Left renal pelvis (tissue), 4 donors: ENCODE results near the gene METRNL. TPM values are rescaled to one million over a fixed set of nuclear protein-coding genes. Genes with fewer than 3 reads are reported as not detected.
"Not testable (repeated sequence)": the region's sequence is repeated elsewhere in the genome, so short reads cannot be mapped to it uniquely, and the experiment has no call there.

ENCODE experiments used
- DNase-seq, 4 donors: peaks; one replicate each; pipeline ENCODE4 v3.0.0-alpha.2; 2013; ENCODE audit warnings: low read depth in 4 of 4, low spot score in 3 of 4
- polyA plus RNA-seq, 4 donors: library from polyadenylated mRNA; unstranded; fragments of 120-200 nt; gene quantifications; one replicate each; pipeline ENCODE4 v1.2.1, GENCODE V29; 2013; ENCODE audit not compliant: insufficient read length in 4 of 4

The METRNL gene
- polyA plus RNA-seq, 4 donors: 18.1 to 71.1 (median 41.2) TPM

DNA sequence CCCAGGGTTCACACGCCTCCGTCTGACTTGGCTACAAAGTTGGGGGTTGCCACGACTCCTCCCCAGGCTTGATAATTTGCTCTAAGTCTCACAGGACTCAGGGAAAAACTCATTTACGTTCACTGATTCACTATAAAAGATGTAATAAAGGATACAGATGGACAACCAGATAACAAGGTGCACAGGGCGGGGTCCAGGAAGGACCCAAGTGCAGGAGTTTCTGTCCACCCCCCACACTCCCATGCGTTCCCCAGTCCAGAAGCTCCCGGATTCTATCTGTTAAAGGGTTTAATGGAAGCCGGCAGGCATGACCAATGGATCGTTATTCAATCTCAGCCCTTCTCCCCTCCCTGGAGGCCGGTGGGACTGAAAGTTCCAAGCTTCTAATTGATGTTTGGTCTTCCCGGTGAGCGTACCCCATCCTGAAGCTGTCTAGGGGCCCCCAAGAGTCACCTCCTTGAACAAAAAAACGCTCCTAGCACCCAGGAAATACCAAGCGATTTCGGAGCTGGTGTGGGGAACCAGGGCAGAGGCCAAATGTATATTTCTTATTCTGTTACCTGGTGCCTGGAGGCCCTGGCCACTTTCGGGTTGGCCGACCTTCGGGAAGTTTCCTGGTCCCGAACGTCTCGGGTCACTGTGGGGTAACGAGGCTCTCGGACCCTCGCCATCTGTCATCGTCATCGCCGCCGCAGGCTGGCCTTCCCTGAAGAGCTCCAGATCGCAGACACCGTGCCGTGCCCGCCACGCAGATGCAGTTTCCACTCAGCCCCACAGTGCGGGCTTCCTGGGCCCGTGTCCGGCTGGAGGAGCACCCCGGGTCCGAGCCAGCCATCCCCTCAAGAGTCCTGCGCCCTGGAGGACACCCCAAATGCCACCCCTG lies 13.5 kb upstream of the METRNL start:
- DNase-seq: no peak

DNA sequence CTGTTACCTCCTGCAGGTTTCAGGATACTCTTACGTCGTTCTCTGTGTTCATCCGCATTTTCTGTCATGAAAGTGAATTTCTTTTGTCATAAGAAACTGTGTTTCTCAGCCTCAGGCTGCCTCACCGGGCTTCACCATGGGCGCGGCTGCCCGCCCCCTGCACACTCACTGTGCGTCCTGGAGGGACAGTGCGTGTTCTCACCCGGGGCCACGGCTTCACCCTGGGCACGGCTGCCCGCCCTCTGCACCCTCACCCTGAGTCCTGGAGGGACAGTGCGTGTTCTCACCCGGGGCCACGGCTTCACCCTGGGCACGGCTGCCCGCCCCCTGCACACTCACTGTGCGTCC lies 12.9 kb upstream of the METRNL start:
- DNase-seq: not testable (repeated sequence)

DNA sequence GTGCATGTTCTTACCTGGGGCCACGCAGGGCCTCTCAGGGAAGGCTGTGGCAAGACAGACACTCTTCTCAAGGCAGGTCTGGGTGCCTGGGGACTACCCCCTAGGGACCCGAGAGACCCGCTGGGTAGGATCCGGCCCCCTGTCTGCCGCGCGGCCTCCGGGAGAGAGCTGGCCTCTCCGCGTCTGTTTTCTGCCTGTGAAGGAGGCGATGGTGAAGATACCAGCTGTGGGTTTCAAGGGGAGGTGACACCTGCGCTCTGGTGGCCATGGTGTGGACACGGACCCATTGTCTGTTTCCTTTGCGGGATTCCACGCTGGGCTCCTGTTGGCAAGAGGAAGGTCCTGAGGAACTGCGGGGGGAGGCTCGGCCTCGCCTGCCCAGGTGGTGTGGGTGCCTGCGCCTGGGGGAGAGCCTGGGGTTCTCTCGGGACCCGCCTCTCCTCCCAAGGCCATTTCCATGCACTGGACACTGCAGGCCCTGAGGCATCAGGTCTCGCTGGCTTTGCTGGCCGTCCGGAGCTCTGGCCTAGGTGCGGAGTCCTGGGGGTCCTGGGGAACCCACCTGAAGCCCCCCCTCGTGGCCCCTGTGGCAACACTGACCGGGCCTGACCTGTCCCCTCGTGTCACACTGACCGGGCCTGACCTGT lies 12.2 kb upstream of the METRNL start:
- no peak for DNase-seq

DNA sequence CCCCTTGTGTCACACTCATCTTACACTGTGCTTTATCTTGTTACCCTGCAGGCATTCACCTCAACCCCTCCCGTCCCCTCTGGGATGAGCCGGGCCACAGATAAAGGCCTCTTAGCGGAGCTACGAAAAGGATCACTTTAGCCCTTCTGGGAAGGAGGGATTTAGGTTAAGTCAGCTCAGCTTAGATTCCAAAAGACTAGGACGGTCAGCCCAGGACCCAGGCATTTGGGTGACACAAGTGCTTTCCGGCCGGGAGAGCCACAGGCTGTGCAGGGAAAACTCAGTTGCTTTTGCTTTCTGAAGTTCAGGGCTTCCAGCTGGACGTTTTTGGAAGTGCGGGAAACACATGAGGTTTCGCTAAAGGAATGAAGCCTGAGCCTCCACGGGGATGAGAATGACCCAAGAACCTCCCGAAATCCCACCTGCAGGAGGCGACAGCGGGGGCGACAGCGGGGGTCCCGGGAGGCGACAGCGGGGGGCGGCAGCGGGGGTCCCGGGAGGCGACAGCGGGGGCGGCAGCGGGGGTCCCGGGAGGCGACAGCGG lies 11.6 kb upstream of the METRNL start:
- DNase-seq: no peak

DNA sequence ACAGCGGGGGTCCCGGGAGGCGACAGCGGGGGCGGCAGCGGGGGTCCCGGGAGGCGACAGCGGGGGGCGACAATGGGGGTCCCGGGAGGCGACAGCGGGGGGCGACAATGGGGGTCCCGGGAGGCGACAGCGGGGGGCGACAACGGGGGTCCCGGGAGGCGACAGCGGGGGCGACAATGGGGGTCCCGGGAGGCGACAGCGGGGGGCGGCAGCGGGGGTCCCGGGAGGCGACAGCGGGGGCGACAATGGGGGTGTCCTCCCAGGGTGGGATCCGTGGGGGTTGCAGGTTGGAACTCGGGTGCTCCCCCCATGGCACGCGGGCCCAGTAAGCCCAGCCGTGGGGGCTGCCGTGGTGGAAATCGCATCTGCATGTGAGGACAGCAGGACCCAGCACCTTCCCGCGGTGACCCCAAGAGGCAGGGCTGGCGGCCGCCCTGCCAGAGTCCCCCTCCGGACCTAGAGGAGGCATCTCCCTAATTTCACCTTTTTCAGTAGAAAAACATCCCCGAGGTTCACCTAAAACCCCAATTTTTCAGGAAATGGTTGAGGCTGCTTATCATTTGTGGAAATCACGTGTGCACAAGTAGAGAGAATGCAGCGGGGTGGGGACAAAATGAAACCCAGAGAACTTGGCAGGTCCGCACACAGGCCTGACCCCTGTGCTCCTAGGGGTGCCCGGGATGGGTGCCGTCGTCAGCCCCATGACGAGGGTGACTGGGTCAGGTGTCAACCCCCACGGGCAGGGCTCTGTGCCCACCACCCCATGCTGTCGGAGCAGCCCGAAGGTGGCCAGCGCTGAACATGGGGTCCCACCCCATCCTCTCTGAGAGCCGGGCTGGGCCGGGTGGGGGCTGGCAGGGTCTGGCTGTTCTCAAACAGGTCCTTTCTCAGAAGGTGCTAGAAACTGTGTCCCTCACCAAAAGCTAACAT lies 10.5 kb upstream of the METRNL start:
- DNase-seq: no peak

DNA sequence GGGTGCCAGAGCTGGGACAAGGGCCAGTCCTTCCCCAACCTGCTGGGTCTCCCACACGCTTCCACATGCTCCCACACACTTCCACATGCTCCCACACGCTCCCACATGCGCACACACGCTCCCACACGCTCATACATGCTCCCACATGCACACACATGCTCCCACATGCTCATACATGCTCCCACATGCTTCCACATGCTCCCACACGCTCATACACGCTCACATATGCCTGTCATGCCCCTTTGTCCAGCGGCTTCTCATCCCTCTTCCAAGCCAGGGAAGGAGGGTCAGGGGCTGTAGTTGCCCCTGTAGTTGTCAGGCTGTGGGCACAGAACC lies 9.9 kb upstream of the METRNL start:
- no peak for DNase-seq

DNA sequence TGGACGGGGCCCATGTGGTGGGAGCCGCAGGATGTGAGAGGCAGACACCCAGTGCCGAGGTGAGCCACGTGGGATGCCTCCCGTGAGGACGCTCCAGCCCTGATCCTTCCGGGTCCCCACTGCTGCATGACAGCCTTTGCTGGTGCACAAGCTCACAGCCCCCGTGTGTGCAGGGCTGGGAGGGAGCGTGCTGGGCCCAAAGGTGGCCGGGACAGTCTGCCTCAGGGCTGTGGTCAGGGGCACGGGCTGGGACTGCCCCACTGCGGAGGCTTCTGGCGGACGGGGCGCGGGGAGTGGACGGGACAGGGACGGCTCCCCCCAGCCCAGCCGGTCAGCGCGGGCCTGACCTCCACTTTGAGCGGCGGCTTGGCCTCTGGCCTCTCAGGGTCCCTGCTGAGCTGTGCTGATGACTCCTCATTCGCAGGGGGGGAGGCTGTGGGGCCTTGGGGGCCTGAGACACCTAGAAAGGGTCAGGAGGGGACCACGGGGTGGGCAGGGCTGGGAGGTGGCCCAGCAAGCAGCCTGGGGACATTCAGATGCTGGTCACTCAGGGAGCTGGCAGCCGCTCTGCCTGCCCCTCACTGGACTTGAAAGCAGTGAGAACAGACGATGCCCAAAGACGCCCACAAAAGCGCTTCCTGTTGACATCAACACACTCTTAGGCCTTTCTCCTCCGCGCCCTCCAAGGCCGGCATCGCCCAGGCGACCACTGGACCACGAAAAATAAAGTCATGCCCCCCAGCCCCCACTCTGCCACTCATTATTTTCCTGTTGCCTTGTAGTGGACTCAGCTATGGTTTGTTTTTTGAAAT lies 9.3 kb upstream of the METRNL start:
- DNase-seq: no peak

DNA sequence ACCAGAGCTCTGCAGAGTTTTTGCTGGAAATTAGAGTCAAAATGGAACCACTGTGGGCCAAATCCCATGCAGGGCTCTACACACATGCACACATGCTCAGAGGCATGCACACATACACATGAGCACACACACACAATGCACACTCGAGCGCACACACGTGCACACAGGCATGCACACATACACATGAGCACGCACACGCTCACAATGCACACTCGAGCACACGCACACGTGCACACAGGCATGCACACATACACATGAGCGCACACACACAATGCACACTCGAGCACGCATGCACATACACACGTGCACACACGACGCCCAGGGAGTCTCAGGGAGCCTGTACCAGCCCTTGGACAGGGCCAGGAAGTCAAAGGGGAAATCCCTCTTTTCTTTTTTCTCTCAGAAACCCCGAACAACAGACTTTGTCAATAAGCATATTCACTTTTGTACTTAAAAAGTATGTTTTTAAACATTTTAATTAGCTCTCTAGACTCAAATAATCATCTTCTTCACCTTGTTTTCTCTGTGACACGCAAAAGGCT lies 8.5 kb upstream of the METRNL start:
- DNase-seq: no peak

DNA sequence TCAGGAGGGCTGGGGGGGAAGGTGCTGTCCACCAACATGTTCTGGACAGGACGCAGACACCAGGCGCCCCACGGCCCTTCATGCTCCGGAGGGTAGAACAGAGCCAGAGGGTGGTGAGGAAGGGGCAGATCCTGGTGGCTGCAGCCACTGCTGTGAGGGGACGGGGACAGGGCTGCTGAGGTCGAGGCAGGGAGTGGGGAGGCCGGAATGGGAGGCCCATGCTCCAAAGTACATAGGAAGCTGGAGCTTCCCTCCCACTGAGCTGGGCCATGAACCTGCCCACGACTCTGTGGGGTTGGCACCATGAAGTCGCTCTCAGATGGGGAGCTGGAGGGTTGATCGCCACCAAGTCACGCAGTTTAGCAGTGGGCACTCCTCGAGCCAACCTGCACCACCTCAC lies 8.0 kb upstream of the METRNL start:
- DNase-seq: no peak

DNA sequence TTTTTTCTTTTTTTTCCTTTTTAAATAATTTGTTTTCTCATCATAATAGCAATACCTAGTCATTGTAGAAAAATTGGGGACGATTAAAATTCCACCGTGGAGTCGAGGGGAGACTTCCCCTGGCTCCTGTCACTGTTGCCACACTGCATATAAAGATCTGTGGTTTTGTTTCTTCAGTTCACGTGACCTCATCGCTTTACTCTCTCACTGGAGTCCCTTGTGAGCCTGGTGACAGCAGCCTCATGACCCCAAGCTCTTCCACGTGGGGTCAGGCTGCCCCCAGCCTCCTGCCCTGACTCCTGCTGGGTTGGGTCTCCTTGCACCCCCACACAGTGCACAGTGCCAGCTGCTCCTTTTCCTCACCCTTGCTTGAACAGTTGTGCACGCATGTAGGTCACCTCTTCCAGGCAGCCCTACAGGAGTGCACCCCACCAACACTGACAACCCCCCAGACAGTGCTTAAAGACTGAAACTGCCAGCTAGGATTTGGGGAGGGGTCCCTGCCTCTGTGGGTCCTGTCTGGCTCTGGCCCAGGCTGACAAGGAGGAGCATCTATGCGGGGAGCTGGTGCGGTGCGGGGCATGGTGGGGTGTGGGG lies 7.3 kb upstream of the METRNL start:
- DNase-seq: no peak

DNA sequence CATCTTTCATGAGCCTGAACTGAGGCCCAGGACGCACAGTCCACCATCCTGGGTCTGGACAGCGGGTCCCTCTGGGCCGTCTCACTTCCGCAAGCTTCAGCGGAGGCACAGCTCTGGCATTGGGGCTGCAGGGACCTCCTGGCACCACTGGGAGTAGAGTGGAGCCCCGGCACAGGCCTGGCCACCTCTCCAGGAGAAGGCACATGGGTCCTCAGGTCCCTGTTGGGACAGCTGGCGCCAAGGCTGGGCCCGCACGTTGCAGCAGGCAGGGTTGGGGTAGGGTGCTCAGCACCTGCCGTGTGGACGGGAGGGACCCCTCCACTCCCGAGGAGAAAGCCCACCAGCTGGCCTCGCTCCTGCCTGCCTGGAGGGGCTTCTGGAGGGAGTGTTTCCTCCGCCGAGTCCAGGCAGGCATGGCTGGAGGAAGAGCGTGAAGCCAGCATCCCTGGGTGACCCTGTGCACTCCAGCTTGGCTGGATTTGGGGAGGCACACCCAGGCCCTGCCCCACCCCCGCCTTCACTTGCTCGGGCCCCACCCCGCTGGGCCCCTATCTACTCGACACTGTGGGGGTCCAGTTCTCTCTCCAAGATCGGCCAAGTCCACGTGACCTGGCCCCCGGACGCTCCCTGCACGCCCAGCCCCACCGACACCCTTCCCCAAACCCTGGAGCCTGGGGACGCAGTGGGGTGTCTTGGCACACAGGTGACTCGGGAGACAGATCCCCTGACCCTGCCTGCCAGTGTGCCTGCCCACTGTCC lies 6.6 kb upstream of the METRNL start:
- no peak for DNase-seq

DNA sequence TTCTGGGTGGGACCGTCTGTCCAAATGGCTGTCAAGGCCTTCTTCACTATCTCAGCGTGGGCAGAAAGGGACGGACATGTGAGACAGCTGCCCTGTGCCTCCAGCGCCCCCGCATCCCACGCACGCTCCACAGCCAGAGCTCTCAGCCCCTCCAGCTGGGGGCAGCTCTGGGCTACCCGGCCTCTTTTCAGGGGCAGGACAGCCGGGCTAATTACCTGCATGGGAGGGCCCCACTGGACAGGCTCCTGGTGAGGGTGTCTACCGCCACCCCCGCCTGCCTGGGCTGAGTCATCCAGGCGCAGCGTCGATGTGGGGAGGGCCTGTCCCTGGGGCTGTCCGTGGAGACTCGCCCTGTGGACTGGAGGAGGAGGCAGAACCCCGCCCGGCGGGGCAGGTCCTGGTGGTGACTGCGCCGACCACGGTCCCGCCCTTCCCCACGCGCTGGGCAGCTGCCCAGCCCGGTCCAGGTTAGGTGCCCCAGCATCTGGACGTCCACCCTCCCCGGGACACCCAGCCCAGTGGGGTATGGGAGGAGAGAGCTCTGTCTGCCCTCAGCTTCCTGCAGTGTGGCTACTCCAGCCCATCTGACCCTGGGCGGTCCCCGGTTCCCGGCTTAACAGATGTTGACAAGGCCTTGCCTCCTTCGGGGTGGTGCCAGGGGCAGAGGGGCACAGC lies 5.9 kb upstream of the METRNL start:
- no peak for DNase-seq

DNA sequence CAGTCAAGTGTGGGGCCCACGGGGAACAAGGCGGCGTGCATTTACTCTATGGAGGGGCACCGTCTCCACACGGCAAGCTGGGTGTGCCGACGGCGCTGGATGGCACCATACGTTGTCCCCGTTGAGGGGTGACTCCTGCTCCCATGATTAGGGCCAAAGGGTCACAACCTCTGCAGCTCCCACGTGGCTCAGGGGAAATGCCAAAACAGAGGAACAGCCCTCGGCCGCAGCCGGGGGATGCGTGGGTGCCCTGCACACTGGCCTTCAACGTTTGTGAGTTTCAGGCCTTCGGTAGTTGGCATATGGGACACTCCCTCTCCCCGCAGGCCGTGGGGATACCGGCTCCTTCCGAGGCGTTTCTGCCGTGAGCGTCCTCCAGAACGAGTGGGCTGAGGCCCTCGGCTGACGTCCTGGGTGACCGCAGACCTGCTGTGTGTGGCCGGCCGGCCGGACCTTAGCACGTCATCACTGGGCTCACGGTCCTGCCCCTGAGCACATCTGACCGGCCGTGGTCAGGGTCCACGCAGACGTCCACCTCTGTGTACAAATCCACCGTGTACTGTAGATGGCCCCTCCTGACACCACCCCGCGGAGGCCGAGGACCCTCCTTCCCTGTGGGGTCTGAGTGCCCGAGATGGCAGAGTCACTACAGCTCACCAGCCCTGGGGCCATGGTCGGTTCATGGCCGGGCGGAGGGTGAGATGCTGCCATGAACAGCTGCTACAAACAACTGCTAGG lies 4.8 kb upstream of the METRNL start:
- no peak for DNase-seq

DNA sequence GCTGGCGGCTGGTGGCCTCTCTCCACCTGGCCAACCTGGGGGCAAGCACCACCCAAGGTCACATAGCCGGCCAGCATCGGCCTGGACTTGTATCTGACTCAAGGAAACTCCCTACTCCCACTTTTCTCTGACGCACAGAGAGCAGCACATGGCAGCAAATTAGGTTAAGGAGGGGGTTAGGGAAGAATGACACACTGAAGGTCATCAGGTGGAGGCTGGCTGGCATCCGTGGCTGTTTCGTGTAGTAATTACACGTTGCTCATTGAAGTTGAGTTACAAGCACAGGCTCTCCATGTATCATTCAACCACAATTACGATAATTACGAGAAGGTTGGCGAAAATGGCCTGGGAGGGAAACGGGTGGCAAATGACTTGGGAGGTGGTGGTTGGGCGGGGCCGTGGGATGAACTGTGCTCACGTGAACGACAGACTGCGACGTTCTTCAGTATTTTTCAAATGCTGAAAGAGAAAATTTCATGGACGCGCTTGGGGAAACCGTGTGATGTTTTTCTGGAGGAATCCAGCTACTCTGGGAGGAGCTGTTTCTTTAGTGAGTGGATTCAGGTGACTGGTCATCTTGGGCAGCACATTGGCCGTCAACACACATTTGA lies 4.0 kb upstream of the METRNL start:
- DNase-seq: no peak

DNA sequence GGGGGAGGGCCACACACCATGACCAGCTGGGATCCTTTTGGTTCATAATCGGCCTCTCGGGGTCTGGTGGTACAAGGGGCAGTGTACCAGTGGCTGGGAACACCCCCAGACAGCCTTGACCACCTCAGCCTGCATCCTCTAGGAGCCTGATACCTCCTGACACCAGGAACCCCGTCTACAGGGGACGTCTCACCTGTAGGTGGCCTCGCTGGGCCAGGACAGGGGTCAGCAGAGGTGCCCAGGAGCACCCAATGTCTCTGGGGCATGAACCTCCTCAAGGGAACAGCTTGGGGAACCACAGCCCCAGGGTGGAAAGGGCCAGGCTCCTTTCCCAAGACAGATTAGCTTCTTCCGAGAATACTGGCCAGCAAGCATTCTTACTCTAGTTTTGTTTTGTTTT lies 2.5 kb upstream of the METRNL start:
- no peak for DNase-seq

DNA sequence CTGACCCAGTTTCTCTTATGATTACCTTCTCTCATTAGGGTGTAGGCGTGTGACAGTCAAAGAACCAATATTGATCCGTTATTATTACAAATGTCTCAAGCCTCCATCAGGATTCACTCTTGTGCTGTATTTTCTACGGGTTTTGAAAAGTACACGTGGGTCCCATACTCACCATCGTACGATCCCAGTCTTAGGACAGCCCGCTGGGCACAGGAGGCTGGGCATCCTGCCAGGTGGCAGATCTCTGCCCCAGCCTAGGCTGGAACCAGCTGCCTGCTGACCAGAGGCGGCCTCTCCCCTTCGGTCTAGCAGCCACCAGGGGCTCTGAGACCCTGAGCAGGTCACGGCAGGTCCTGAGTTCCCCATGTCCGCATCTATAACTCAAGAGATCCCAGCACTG lies 2.0 kb upstream of the METRNL start:
- DNase-seq: no peak

DNA sequence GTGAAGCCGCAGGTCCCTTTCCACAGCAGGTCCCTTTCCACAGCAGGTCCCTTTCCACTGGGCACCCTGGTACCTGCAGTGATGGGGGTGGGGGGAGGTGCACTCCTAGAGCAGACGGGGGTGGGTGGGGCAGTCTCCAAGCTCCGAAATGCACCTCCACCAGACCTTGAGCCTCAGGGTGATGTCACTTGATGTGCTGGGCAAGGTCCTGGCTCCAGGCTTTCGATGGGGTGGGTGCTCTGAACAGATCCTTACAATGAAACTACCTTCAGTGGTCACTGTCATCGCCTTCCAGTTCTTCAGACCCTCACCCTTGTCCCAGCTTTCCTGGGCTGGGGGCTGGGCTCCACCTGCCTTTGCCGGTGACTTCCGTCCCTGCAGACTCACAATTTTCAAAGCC lies 1.5 kb upstream of the METRNL start:
- DNase-seq: no peak
